Skin epidermis (tissue), 12 donors: ENCODE results near the gene SLX9.

Experiments used
- H3K27ac ChIP-seq, 21 experiments: fragments of 200-600 bp; sonication (generic) in 11 of 21; one replicate each; pipeline ENCODE4 v1.5.0; 2020; ENCODE audit warnings: mild to moderate bottlenecking in 3 of 21, inconsistent platforms in 2 of 21, moderate library complexity in 2 of 21
- H3K4me3 ChIP-seq, 7 experiments: fragments of 200-600 bp; sonication (generic) in 2 of 7; one replicate each; pipeline ENCODE4 v1.5.0; 2020; ENCODE audit warnings: inconsistent platforms in 2 of 7, mild to moderate bottlenecking in 2 of 7, moderate library complexity in 1 of 7

SLX9 gene

DNA sequence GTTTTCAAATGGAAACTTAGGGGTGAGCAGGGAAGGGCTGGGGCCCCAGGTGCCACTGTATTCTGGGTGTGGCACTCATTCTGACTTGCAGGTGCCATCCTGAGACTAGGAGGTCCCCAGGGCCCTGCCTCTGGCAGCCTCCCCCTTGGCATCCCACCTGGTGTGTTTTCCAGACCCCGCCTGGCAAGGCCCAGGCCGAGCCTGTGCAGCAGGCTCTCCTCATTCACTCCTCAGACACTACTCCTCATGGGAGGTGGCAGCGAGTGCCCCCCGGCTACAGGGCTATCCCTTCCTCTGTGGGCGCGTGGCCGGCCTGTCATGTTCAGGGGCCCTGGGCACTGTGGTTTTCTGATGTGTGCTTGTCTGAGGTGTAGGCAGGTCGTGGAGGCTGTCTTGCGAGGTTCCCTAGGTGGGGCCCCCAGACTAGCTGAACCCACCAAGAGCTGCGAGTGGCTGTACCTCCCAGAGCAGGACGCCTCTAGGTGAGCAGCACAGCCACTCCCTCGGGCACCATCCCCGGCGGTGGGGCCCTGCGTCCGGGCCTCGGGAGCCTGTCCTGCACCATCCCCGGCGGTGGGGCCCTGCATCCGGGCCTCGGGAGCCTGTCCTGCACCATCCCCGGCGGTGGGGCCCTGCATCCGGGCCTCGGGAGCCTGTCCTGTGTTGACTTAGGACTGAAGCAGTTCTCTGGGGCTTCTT is 13.2 kb downstream of the SLX9 start:
- H3K27ac ChIP-seq = no peak overlapping the region
- H3K4me3 ChIP-seq = no peak overlapping the region

DNA sequence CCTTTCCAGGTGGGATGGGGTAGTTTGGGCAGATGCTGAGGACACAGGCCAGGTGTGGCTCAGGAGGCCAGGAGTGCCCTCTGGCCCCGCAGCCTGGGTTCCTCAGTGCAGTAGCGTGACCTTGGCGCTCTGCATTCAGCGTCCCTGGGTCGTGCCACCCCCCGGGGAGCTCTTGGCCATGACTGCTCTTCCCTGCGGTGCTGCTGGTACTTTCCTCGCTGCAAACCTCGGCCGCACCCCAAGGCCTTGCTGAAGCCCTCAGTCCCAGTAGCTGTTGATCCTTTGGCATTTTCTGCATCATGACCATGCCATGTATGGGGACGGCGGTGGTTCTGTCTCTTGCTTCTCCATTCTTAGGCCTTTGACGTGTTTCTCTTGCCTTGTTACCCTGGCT is 13.8 kb downstream of the SLX9 start:
- no peak overlapping the region for H3K27ac ChIP-seq
- H3K4me3 ChIP-seq = no peak overlapping the region

DNA sequence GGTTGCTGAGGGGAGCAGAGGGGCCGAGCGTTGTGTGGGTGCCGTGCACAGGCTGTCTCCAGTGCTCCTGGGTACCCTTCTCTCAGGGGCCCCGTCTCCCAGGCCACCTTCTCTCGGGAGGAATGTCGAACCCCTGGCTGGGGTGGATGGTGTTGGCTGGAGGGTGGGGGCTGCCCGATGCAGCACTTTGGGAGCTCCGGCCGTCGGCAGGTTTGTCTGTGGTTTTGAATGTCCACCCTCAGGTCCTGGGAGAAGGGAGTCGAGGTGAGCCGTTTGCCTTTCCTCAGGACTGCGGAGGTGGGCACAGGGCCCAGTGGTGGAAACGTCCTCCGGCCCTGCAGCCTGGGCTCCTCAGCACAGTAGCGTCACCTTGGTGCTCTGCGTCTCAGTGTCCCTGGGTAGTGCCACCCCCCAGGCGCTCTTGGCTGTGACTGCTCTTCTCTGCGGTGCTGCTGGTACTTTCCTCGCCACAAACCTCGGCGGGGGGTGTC is 14.5 kb downstream of the SLX9 start:
- H3K27ac ChIP-seq = no peak overlapping the region

DNA sequence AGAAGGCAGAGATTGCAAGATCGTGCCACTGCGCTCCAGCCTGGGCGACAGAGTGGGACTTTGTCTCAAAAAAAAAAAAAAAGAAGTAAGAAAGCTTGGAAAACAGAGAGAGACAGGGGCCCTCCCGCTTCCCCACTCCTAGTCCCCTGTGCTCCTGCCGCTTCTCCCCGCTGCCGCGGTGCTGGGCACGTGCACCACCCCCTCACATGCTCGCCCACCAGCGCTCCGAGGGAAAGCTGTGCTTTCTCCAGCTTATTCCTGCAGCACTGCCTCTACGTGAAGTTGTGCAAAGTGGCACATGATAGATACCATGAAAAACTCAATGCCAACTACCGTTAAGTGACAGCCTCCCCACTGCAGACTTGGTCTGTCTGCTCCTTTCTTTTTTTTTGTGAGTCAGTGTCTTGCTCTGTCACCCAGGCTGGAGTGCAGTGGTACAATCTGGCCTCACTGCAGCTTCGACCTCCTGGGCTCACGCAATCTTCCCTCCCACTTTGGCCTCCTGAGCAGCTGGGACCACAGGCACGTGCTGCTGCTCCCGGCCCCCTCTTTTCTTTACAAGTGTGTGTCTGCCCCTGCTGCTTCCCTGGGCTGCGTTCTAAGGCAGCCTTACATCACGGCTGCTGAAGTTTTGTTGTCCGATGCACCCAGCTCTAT is 15.4 kb downstream of the SLX9 start:
- H3K27ac ChIP-seq = no peak overlapping the region

More for the DNA sequence above, 14.5 kb downstream of the SLX9 start:
- H3K4me3 ChIP-seq = no peak overlapping the region

DNA sequence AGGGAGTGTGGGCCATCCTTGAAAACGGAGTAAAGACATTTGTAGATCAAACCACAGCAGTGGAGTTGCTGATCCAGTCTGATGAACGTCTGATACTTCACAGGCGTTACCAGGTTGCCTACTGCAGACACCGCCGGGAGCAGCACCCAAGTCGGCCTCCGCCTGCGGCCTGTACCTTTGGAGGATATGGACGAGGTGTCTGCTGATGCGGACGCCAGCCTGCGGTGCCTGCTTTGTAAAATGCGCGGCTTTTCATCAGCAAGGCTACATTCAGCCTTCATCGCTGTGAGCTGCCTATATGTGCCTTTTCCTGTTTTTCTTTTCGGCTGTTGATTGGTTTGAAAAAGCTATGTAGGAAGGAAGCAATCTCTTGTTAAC is 16.0 kb downstream of the SLX9 start:
- no peak overlapping the region for H3K27ac ChIP-seq

More for the DNA sequence above, 15.4 kb downstream of the SLX9 start:
- H3K4me3 ChIP-seq = no peak overlapping the region

DNA sequence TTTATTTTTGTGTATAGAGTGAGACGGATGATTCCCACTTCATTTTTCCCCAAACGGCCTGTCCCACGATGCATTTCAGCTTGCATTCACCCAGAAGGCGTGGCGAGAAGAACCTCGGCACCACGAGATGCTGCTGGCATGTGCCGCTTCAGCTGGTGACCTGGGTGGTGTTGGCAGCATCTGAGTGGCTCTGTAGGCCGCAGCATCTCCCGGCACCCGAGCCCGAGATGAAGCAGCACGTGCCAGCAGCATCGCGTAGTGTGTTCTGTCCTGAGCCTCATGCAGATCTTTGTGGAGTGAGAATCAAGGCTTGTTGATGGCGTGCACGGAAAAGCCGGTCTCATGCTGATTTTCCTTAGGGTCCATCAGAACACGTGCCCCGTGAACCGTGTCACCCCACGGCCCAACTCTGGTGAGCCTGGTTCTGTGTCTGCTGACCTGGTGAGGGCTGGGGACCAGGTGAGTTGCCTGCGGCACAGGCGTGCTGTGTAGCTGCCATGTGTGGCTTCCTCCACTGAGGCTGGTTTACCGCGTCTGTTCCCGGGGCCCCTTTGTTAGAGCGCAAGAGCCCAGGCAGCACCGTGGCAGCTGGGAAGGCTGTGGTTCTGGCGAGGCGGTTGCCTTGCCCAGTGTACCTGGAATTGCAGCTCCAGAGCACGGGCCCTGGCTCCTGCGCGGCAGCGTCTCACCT is 16.7 kb downstream of the SLX9 start:
- H3K27ac ChIP-seq = no peak overlapping the region
- no peak overlapping the region for H3K4me3 ChIP-seq

More for the DNA sequence above, 16.0 kb downstream of the SLX9 start:
- H3K4me3 ChIP-seq = no peak overlapping the region

DNA sequence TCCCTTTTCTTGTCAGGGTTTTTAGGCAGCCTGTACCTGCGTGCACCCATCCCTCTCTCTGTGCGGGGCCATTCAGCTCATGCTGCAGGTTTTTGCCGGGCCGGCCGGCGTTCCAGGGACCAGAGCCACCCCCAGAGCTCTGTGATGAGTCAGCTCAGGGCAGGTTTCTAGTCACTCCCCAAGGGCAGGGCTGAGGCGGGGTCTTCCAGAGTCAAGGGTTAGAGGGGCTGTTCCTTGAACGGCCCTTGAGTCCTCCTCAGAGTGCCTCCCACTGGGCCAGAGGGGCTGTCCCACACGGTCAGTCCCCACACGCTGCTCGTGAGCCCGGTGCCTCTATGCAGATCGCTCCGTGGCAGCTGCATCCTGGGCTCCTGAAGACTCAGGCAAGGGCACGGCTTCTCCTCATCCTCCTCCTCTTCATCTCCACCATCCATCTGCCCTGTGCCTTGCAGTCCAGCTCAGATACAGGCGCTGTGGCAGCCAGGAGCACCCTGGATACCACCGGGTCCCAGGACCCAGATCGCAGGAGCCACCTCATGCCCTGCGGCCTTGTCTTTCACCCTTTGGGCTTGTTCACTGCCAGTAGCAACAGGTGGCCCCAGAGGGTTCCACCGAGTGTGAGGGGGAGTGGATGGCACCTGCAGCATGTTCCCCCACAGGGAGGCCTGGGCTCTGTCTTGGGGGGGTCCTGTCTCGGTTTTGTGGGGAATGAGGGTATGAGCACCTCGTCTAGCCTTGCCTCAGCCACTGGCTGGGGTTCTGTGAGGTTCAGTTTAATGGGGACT is 17.4 kb downstream of the SLX9 start:
- Histone ChIP-seq H3K27ac (peak overlapping the region in 2 of 21 experiments; percentile 41 to 66), H3K4me3 (no peak overlapping the region)

DNA sequence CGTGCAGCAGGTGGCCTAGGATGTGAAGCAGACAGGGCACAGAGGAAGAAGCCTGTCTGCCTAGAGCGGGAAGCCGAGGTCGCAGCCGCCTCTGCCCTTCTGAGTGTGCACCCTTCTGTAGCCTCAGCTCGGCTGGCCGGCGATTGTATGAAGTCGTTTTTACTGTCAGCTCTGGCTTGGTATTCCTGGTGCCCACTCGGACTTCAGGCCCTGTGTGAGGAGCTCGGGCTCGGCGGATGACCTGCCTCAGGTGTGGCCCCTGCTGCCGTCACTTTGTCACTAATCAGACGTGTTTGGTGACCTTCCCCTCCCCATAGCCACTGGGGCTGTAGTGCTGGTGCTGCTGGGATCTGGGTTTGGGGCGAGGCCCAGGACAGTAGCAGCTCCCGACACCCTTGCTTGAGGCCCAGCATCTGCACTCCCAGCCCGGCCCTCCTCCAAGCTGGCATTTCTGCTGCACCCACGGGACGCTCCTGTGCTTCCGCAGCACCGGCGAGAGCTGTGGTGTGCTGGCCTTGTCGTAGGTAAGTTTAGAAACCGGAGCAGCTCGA is 18.1 kb downstream of the SLX9 start:
- Histone ChIP-seq H3K4me3 (no peak overlapping the region), H3K27ac (peak overlapping the region in 9 of 21 experiments; percentile 13 to 66 (median 37))

DNA sequence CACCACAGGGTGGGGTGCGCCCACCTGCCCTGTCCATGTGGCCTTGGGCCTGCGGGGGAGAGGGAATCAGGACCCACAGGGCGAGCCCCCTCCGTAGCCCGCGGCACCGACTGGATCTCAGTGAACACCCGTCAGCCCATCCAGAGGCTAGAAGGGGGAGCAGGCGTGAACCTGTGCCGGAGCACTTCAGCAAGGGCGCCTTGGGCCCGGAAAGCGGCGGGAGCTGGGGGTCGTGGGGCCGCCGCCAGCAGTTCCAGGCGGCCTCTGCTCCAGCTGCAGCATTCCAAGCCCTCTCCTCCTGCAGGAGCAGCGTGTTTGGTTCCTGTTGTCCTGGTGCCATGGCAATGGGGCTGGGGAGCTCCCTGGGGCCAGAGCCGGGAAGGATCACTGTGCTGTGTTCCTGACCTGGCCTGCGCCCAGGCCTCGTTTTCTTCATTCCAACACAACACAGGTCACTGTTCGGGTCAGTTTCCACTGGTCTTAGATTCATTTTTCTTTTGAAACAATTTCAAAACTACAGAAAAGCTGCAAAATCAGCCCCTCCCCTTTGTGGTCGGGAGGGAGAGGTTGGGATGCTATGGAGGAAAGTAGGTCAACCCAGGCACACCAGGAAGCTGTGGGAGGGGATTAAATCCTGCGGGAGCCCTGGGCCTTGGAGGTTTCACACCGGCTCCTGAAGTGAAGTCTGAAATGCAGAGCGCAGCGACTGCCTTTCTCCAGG is 18.8 kb downstream of the SLX9 start:
- Histone ChIP-seq H3K27ac (peak overlapping the region in 12 of 21 experiments; percentile 13 to 66 (median 36)), H3K4me3 (no peak overlapping the region)

DNA sequence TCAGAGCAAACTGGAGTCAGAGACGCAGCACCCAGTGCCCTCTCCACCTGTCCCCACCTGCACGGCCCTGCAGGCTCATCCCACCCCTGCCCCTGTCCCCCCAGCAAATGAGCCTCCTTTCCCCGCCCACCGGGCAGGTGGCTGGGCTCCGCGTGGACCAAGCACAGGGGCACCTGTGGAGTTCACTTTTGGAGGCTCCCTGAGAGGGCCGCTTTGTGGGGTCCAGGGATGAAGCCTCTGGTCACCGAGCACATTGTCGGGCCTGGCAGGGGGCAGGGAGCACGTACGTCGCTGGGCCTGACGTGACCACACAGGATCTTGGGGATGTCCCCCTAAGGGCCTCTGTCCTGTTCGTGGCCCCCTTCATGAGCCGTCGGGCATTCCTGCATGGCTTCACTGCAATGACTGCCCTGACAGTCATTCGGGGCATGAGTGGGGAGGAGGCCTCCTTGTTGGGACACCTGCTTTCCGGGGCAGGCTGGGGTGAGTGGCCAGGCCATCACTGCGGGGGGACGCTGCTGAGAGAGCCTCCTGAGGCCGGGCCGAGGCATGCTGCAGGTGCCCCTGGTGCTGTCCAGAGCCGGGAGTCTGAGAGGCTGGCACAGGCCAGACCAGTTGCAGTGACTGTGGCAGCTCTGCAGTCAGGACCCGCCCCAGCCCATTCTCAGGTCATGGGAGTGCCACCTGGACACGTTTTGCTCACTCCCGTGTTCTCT is 19.7 kb downstream of the SLX9 start:
- peak overlapping the region in 12 of 21 experiments; percentile 19 to 66 (median 39) for H3K27ac ChIP-seq
- H3K4me3 ChIP-seq = no peak overlapping the region

DNA sequence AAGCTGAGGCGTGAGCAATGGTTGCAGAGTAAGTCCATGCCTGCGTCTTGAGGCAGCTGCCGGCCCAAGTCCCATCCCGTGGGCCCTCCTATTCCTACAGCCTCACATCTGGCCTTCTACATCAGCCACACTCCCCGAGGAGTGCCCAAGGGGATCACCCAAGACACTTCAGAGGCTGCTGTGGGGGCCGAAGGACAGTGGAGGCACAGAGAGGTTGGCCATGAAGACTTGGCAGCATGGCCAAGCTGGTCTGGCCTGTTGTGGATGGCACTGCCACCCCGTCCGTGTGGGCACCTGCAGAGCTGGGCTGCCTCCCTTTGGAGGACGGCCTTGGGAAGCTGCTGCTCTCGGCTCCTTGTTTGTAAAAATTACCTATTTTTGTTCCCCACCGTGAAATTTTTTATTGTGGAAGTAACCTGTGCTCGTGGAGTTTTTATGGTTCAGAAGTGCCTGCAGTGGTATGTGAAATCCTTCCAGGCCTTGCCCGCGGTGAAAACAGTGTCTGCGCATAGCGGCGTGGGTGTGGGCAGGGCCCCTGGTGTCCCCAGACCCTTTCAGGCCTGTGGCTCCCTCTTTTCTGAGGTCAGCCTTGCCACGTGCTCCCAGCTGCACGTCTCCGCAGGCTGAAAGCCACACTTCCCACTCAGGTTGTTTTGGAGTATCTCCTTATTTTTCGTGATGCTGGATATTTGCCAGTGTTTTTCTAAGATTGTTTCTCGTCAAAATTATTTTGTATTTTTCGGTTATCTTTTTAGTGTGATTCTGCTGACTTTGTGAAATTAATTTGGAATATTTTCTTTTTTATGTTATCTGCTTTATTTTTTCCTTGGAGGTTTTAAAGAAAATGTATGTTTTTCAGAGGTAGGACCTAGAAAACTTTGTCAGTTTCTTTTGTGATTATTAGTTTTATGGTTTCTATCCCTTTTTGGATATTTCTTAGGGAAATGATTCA is 20.6 kb downstream of the SLX9 start:
- peak overlapping the region in 1 of 21 experiments; percentile 3 for H3K27ac ChIP-seq
- no peak overlapping the region for H3K4me3 ChIP-seq

DNA sequence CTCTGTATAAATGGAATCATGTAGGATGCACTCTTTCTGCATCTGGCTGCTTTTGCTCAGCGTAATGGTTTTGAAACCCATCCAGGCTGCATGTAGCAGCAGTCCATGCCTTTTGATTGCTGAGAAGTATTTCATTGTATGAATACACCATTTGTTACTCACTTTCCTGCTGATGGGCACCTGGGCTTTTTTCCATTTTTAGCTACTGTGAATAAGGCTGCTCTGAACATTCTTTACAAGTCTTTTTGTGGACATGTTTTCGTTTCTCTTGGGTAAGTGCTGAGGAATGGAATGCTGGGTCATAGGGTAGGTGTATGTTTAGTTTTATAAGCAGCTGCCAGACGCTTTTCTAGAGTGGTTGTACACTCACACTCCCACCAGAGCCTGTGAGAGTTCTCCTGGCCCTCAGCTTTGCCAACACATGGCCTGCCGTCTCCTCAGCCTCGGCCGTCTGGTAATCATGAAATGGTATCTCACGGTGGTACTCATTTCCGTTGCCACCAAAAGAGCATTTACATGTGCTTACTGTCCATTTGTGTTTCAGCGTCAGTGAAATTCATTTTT is 22.7 kb downstream of the SLX9 start:
- Histone ChIP-seq H3K27ac (no peak overlapping the region), H3K4me3 (no peak overlapping the region)

DNA sequence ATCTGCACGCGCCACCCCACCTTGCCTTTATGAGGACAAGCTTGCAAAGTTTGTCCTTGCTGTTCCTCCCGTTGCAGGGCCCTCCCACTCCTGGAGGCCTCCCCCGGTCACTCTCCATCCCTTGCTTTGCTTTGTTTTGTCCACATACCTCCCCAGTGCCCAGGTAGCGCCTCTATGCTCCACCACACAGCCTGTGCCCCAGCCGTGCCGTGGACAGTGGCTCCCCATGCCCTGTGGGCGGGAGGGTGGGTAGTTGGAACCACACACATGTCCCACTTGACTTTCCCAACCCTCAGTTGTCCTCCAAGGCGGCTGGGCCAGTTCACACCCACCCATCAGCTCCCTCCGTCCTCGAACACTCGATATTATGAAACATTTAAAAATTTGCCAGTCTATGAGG is 24.6 kb downstream of the SLX9 start:
- H3K4me3 ChIP-seq = no peak overlapping the region
- no peak overlapping the region for H3K27ac ChIP-seq

DNA sequence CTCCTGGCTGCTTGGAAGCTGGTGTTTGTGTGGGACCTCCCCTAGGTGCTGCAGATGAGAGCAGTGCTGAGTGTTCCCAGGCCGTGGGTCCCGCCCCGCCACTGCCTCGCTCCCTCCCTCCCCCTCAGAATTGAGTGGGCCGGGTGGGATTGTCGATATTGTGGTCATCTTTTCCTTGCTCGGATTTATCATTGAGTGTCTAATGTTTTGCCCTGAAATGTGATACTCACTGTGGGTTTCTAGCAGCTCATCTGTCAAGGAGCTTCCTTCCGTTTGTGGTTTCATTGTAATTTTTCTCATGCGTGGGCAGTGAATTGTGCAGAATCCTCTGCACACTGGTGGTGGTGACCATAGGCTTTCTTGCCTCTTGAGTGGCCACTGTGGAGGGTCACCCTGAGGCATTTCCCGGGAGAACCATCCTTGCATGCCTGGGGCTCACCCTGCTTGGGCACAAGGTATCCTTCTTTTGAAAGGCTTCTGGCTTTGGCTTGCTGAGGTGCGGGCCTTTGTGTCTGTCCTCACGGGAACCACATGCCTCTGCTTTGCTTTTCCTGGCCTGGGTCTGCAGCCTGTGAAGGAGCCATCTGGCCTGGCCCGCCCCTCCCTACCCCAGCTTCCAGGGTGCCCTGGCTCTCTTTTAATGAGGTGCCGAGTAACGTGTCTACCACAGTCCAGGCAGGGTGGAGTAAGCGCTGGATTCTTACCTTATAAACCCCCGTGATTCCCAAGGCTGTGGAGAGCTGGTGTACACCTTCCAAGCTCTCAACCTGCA is 25.6 kb downstream of the SLX9 start:
- Histone ChIP-seq H3K27ac (peak overlapping the region in 3 of 21 experiments; percentile 16 to 56 (median 19)), H3K4me3 (no peak overlapping the region)

DNA sequence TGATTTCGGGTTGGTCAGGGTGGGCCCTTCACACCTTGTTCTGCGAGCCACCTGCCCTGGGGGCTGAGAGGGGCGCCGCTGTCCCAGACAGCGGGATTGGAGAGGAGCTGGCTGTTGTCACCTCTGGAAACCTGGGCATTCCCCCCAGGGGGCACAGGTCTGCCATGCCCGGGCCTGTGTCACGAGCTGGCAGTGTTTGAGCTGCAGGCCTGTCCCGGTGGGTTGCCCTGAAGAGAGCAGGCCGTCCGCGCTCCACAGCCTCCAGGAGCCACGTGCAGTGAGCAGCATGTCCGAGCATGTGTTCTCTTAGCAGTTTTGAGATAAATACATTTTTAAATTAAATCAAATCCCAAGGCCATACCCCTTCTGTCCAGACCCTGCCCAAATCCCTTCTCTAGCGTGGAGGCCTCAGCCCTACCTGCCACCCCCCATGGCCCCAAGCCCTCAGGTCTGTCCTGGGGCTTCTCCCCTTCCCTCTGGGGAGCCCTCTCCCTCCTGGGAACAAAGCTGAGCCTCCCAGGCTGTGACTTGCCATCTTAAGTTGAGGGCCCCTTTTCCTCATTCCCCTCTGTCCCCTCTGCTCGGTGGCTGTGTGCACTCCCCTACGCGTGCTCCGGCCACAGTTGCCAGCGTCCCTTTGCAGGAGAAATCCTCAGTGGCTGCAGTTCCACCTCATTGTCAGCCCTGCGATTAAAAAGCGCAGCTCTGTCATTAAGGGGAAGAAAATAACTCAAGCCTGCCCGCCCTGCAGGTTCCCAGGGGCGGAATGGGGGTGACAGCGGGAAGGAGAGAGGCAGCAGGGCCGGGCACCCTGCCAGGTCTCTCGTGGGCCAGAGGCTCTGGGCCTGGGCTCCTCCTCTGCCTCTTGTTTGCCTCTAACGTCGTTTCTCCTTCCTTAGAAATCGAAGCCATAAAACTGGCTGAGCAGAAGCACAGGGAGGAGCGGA is 26.6 kb downstream of the SLX9 start:
- Histone ChIP-seq H3K27ac (peak overlapping the region in 12 of 21 experiments; percentile 5 to 74 (median 46)), H3K4me3 (no peak overlapping the region)
